H9 (cell line): ENCODE data around the gene LEF1. TPM values are rescaled to one million over a fixed set of nuclear protein-coding genes. Genes with fewer than 3 reads are reported as not detected.

Source experiments
- DNase-seq: peaks from one replicate; pipeline ENCODE4 v3.0.0-alpha.2; 2017
- H2AFZ ChIP-seq: one replicate; pipeline ENCODE4 v1.6.1; 2013; ENCODE audit warnings: mild to moderate bottlenecking, low read length, control low read depth, moderate library complexity
- H2AK5ac ChIP-seq: 2 replicates; pipeline ENCODE4 v1.6.1; 2013; ENCODE audit warnings: low read length, control low read depth, mixed read lengths; ENCODE audit not compliant: insufficient read length
- H2BK120ac ChIP-seq: one replicate; pipeline ENCODE4 v1.6.1; 2013; ENCODE audit warnings: low read depth, mild to moderate bottlenecking, low read length, control low read depth, inconsistent platforms; ENCODE audit not compliant: poor library complexity, severe bottlenecking
- H2BK12ac ChIP-seq: 2 replicates; pipeline ENCODE4 v1.6.1; 2013; ENCODE audit warnings: low read length, control low read depth, mixed read lengths, low read depth; ENCODE audit not compliant: insufficient read length
- H2BK15ac ChIP-seq: 2 replicates; pipeline ENCODE4 v1.6.1; 2013; ENCODE audit warnings: low read depth, low read length, control low read depth
- H2BK20ac ChIP-seq: one replicate; pipeline ENCODE4 v1.6.1; 2013; ENCODE audit warnings: low read depth, mild to moderate bottlenecking, low read length, control low read depth, inconsistent platforms; ENCODE audit not compliant: poor library complexity, severe bottlenecking
- H2BK5ac ChIP-seq: 2 replicates; pipeline ENCODE4 v1.6.1; 2013; ENCODE audit warnings: low read length, control low read depth, mixed read lengths; ENCODE audit not compliant: insufficient read length
- H3K14ac ChIP-seq: 2 replicates; pipeline ENCODE4 v1.6.1; 2013; ENCODE audit warnings: low read length, control low read depth; ENCODE audit not compliant: insufficient read depth
- H3K18ac ChIP-seq: 2 replicates; pipeline ENCODE4 v1.6.1; 2013; ENCODE audit warnings: low read depth, mild to moderate bottlenecking, mixed read lengths, low read length, control low read depth; ENCODE audit not compliant: insufficient read length
- H3K23ac ChIP-seq: 2 replicates; pipeline ENCODE4 v1.6.1; 2013; ENCODE audit warnings: low read length, control low read depth, mixed read lengths, low read depth; ENCODE audit not compliant: insufficient read length
- H3K23me2 ChIP-seq: 2 replicates; pipeline ENCODE4 v1.6.1; 2013; ENCODE audit warnings: low read depth, mild to moderate bottlenecking, mixed read lengths, low read length, control low read depth; ENCODE audit not compliant: insufficient read length, poor library complexity, severe bottlenecking
- H3K27ac ChIP-seq: 2 replicates; pipeline ENCODE4 v1.5.1; 2013; ENCODE audit warnings: low read length, control low read depth, mixed read lengths, low read depth; ENCODE audit not compliant: insufficient read length
- H3K27me3 ChIP-seq: 2 replicates; pipeline ENCODE4 v1.6.1; 2013; ENCODE audit warnings: low read length, control low read depth, inconsistent platforms; ENCODE audit not compliant: insufficient read depth
- H3K4ac ChIP-seq: 2 replicates; pipeline ENCODE4 v1.6.1; 2013; ENCODE audit warnings: low read depth, mild to moderate bottlenecking, control low read depth, inconsistent platforms, low read length, moderate library complexity
- H3K4me1 ChIP-seq: 2 replicates; pipeline ENCODE4 v1.6.1; 2013; ENCODE audit warnings: low read length, control low read depth, inconsistent platforms; ENCODE audit not compliant: insufficient read depth
- H3K4me2 ChIP-seq: 2 replicates; pipeline ENCODE4 v1.6.1; 2013; ENCODE audit warnings: low read length, control low read depth, mixed read lengths; ENCODE audit not compliant: insufficient read length, insufficient read depth
- H3K56ac ChIP-seq: 2 replicates; pipeline ENCODE4 v1.6.1; 2013; ENCODE audit warnings: low read depth, mild to moderate bottlenecking, mixed read lengths, low read length, control low read depth; ENCODE audit not compliant: insufficient read length
- H3K79me1 ChIP-seq: 2 replicates; pipeline ENCODE4 v1.6.1; 2013; ENCODE audit warnings: low read depth, mild to moderate bottlenecking, moderate library complexity, low read length, control low read depth, inconsistent platforms; ENCODE audit not compliant: insufficient read depth, poor library complexity, severe bottlenecking
- H3K79me2 ChIP-seq: 2 replicates; pipeline ENCODE4 v1.6.1; 2013; ENCODE audit warnings: low read length, control low read depth, inconsistent platforms; ENCODE audit not compliant: insufficient read depth
- H3K9ac ChIP-seq: 2 replicates; pipeline ENCODE4 v1.6.1; 2013; ENCODE audit warnings: low read length, control low read depth, mixed read lengths; ENCODE audit not compliant: insufficient read length; ENCODE audit errors: extremely low read depth
- H3K9me3 ChIP-seq: one replicate; pipeline ENCODE4 v1.6.1; 2013; ENCODE audit warnings: low read depth, low read length, inconsistent platforms; ENCODE audit not compliant: control insufficient read depth
- H3T11ph ChIP-seq: one replicate; pipeline ENCODE4 v1.6.1; 2013; ENCODE audit warnings: mild to moderate bottlenecking, low read length, control low read depth, inconsistent platforms
- H4K20me1 ChIP-seq: one replicate; pipeline ENCODE4 v1.6.1; 2013; ENCODE audit not compliant: control insufficient read depth, insufficient read length, insufficient read depth
- H4K5ac ChIP-seq: 2 replicates; pipeline ENCODE4 v1.6.1; 2013; ENCODE audit warnings: low read depth, mild to moderate bottlenecking, mixed read lengths, low read length, control low read depth; ENCODE audit not compliant: insufficient read length
- H4K8ac ChIP-seq: replicated peaks from 2 replicates; pipeline ENCODE4 v1.6.1; 2013; ENCODE audit warnings: low read length, control low read depth, mixed read lengths, low read depth; ENCODE audit not compliant: insufficient read length
- H4K91ac ChIP-seq: 2 replicates; pipeline ENCODE4 v1.6.1; 2013; ENCODE audit warnings: low read depth, mild to moderate bottlenecking, moderate library complexity, mixed read lengths, low read length, control low read depth; ENCODE audit not compliant: insufficient read length
- H3K27ac Mint-ChIP-seq, 3 experiments: 2 replicates in 2 of 3; 3 replicates in 1 of 3; pipeline ENCODE4 v1.8.0; 2020 to 2021; ENCODE audit warnings: mixed read lengths in 3 of 3, mild to moderate bottlenecking in 1 of 3, moderate library complexity in 1 of 3
- H3K27me3 Mint-ChIP-seq: 2 replicates; pipeline ENCODE4 v1.8.0; 2021; ENCODE audit warnings: low read depth, mild to moderate bottlenecking, moderate library complexity, mixed read lengths
- H3K36me3 Mint-ChIP-seq, 3 experiments: 2 replicates in 2 of 3; 3 replicates in 1 of 3; pipeline ENCODE4 v1.8.0; 2020 to 2021; ENCODE audit warnings: low read depth in 3 of 3, mixed read lengths in 3 of 3; ENCODE audit not compliant: insufficient read depth in 1 of 3
- H3K4me1 Mint-ChIP-seq, 2 experiments: 2 replicates each; pipeline ENCODE4 v1.8.0; 2020; ENCODE audit warnings: mixed read lengths in 2 of 2
- H3K4me3 Mint-ChIP-seq, 2 experiments: 2 replicates in 1 of 2; 3 replicates in 1 of 2; pipeline ENCODE4 v1.8.0; 2020 to 2021; ENCODE audit warnings: mild to moderate bottlenecking in 2 of 2, mixed read lengths in 2 of 2, moderate library complexity in 1 of 2
- H3K9me3 Mint-ChIP-seq, 2 experiments: 2 replicates in 1 of 2; 3 replicates in 1 of 2; pipeline ENCODE4 v1.8.0; 2020; ENCODE audit warnings: mild to moderate bottlenecking in 2 of 2, mixed read lengths in 2 of 2, moderate library complexity in 1 of 2
- WGBS: extraction: QIAGEN DNeasy Blood & Tissue Kit; methylation state at CpG from one replicate; pipeline ENCODE4 v1.1.7; 2013; ENCODE audit warnings: missing lambda C conversion rate, low lambda C conversion rate, mixed read lengths; ENCODE audit not compliant: insufficient read length; ENCODE audit errors: extremely low coverage; 5-methylcytosine and 5-hydroxymethylcytosine counted together
- total RNA-seq: library from RNA; stranded (reverse); gene quantifications from 2 replicates; pipeline ENCODE4 v1.2.1, GENCODE V29; 2021
- TF ChIP-seq, protein P1 (sequence below): fragments of 200-600 bp; sonication (generic); conservative IDR thresholded peaks from 3 replicates; pipeline ENCODE4 v1.8.0; 2021; ENCODE audit warnings: antibody characterized with exemption, mild to moderate bottlenecking

The LEF1 gene
- total RNA-seq, 1 experiment from 2014 or later: 2.5 TPM

DNA sequence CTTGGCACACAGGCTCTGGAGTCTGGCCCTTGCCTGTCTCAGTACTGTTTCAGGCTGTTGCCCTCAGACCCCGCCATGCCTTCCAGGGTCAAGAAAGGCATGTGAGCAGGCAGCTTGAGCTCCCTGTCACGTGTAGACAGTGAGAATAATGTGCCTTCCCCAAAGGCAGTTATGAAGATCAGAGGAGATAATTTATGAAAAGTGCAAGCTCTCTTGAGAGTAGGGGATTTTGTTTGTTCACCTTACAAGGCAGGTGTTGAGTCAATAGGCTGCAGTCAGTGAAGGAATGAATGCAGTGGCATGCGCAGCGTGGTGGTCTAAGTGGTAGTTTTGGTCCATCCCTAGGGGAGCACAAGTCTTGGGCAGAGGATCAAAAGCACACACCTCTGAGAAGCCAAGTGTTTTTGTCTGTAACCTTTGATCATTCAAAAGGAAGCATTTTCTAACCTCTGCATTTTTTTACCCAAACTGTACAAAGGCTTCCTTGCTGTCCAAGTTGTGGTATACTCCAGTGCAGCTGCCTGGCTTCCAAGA is 164.7 kb downstream of the LEF1 start:
- Histone ChIP-seq H3T11ph (no peak overlapping the region), H2BK12ac (no peak overlapping the region), H3K27me3 (no peaks in the 10 kb centered on the region), H2BK120ac (no peak overlapping the region), H3K56ac (no peak overlapping the region), H2BK5ac (no peak overlapping the region), H3K79me1 (peaks cover 3% of the 10 kb centered on the region), H4K91ac (no peak overlapping the region), H2BK15ac (no peak overlapping the region), H4K8ac (no peak overlapping the region), H2BK20ac (no peak overlapping the region), H4K20me1 (no peaks in the 10 kb centered on the region), H2AK5ac (no peak overlapping the region), H3K23me2 (no peaks in the 10 kb centered on the region), H3K4ac (no peak overlapping the region), H2AFZ (no peak overlapping the region), H3K18ac (no peak overlapping the region), H3K27ac (no peak overlapping the region), H4K5ac (no peak overlapping the region), H3K4me1 (peaks cover 5% of the 10 kb centered on the region; the same call in 1 of the 2 replicates), H3K4me2 (no peak overlapping the region), H3K14ac (no peak overlapping the region), H3K9ac (no peak overlapping the region), H3K9me3 (peaks cover 4% of the 10 kb centered on the region), H3K79me2 (no peaks in the 10 kb centered on the region; the same call in 1 of the 2 replicates), H3K23ac (no peak overlapping the region)
- peaks cover 14 to 17% of the 10 kb centered on the region in 2 experiments for H3K9me3 Mint-ChIP-seq
- peak overlapping the region in 2 of 3 experiments; percentile 28 to 62; a peak in 2 of 7 replicates for H3K27ac Mint-ChIP-seq
- WGBS: no CpG with 5 or more reads among the region's 4 CpGs
- no peak overlapping the region for H3K4me3 Mint-ChIP-seq
- no peak for DNase-seq
- peaks cover 17 to 25% of the 10 kb centered on the region in 2 experiments for H3K4me1 Mint-ChIP-seq
- peaks cover 33 to 50% (median 47%) of the 10 kb centered on the region in 3 experiments for H3K36me3 Mint-ChIP-seq
- TF ChIP-seq, protein P1, sequence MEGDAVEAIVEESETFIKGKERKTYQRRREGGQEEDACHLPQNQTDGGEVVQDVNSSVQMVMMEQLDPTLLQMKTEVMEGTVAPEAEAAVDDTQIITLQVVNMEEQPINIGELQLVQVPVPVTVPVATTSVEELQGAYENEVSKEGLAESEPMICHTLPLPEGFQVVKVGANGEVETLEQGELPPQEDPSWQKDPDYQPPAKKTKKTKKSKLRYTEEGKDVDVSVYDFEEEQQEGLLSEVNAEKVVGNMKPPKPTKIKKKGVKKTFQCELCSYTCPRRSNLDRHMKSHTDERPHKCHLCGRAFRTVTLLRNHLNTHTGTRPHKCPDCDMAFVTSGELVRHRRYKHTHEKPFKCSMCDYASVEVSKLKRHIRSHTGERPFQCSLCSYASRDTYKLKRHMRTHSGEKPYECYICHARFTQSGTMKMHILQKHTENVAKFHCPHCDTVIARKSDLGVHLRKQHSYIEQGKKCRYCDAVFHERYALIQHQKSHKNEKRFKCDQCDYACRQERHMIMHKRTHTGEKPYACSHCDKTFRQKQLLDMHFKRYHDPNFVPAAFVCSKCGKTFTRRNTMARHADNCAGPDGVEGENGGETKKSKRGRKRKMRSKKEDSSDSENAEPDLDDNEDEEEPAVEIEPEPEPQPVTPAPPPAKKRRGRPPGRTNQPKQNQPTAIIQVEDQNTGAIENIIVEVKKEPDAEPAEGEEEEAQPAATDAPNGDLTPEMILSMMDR: no peak
- no peaks in the 10 kb centered on the region for H3K27me3 Mint-ChIP-seq
